CD4-positive, alpha-beta T cell treated with Interleukin-4 for 4 hours (primary cell): ENCODE results near the gene RHEBL1.

Source experiments
- DNase-seq: peaks from one replicate; pipeline ENCODE4 v3.0.0-alpha.2; 2020

Gene RHEBL1

GRCh38 chr12:49018261-49019119 lies 51.3 kb downstream of the RHEBL1 start, which contains the start of gene PRKAG1:
PRKAG1 (minus strand) TSS chr12:49018776; CDS start chr12:49018740, 36 bp downstream.
- peak; percentile 96 for DNase-seq

- DNase-seq, result peak; percentile 17
Observed at GRCh38 chr12:49017891-49018260, 51.9 kb downstream of the RHEBL1 start.

- no peak for DNase-seq
Observed at GRCh38 chr12:49015196-49015595, 54.6 kb downstream of the RHEBL1 start.
